Duodenal mucosa (tissue), 2 donors: ENCODE measurements around the gene GATA5.
"Not testable (repeated sequence)": the region's sequence is repeated elsewhere in the genome, so short reads cannot be mapped to it uniquely, and the experiment has no call there.

Experiments used
- H3K27ac ChIP-seq: one replicate; pipeline ENCODE4 v1.7.0; 2013; ENCODE audit warnings: low read depth, low read length
- H3K27me3 ChIP-seq, 2 donors: one replicate each; pipeline ENCODE4 v1.7.0; 2013; ENCODE audit warnings: low read length in 2 of 2, control low read depth in 1 of 2; ENCODE audit not compliant: insufficient read depth in 2 of 2, control insufficient read depth in 1 of 2
- H3K36me3 ChIP-seq, 2 donors: one replicate each; pipeline ENCODE4 v1.7.0; 2013; ENCODE audit warnings: low read length in 2 of 2, control low read depth in 1 of 2; ENCODE audit not compliant: insufficient read depth in 2 of 2, control insufficient read depth in 1 of 2
- H3K4me1 ChIP-seq, 2 donors: one replicate each; pipeline ENCODE4 v1.7.0; 2013; ENCODE audit warnings: low read length in 2 of 2, control low read depth in 1 of 2; ENCODE audit not compliant: insufficient read depth in 2 of 2, control insufficient read depth in 1 of 2
- H3K4me3 ChIP-seq, 2 donors: one replicate each; pipeline ENCODE4 v1.7.0; 2013; ENCODE audit warnings: low read length in 2 of 2, low read depth in 1 of 2
- H3K9ac ChIP-seq, 2 donors: one replicate each; pipeline ENCODE4 v1.7.0; 2013; ENCODE audit warnings: low read length in 2 of 2, low read depth in 1 of 2
- H3K9me3 ChIP-seq, 2 donors: one replicate each; pipeline ENCODE4 v1.7.0; 2013; ENCODE audit warnings: low read length in 2 of 2, control low read depth in 1 of 2; ENCODE audit not compliant: control insufficient read depth in 1 of 2

Gene GATA5

DNA sequence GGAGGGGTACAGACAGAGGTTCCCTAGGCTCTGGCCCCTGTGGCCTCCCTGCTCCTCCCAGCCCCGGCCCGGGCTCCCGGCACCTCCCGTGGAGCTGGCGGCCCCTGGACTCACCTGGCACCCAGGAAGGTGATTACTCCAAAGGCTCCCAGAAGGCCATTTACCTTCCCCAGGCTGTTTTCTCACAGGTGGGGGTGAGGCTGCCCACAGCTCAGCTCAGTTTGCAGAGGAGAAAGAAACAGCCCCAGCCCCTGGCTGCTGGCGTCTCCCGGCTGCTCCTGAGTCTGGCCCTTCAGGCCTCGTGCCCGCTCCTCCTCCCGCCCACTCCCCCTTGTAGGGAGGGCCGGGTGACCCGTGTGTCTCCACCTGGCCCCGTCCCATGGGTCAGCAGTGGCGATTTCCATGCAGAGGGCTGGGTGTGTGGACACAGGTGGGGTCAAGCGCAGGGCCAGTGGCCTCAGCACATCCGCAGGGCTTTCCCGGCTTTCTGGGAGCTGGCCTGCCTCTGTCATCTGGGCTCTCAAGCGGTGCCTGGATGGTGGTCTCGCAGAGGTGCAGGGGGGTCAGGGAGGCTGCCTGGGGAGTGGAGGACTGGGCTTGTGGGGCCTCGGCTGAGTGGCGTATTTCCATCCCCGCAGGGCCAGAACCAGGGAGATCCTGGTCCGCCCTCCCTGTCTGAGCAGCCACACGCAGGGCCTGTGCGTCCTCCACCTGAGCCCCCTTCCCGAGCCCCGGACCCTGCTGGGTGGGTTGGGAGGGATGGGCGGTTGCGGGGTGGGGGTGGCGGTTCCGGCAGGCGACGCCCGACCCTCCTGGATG lies 20.2 kb upstream of the GATA5 start:
- H3K4me1 ChIP-seq, result peaks cover 3 to 9% of the 10 kb centered on the region in 2 donors
- H3K4me3 ChIP-seq, result no peak overlapping the region
- no peaks in the 10 kb centered on the region for H3K36me3 ChIP-seq
- H3K27ac ChIP-seq, result no peak overlapping the region
- no peaks in the 10 kb centered on the region for H3K9me3 ChIP-seq
- H3K9ac ChIP-seq, result no peak overlapping the region
- no peaks in the 10 kb centered on the region for H3K27me3 ChIP-seq

DNA sequence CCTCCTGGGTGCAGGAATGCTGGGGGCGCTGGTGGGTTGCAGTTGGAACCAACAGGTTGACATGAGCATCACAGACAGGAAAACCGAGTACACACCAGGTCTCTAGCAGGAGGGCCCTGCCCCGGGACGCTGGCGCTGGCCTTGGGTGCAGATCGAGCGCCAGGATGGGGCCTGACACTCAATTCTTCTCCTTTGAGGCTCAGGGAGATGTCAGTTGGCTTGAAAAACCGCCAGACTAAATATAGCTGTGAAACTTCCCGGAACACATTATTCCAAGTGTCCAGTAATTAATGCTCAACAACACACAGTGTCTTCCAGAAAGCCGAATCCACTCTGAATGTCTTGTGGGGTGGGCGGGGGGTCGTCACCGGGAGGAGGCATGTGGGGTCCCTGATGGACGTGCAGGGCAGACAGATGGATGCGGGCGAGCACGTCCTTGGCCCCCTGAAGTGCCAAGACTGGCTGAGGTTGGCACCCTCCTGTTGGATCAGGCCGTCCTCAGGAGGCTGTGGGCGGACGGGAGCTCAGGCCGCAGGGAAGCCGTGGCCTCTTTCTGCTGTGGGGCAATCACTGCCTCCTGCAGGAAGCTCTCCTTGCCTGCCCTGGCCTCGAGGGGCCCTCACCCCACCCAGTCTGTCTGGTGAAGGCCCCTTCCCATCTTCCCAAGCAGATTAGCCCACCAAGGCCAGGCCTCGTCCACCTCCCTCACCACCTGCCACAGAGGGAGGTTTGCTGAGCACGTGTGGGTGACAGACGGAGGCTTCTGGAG lies 19.4 kb upstream of the GATA5 start:
- no peak overlapping the region for H3K27ac ChIP-seq
- no peak overlapping the region for H3K9ac ChIP-seq
- no peaks in the 10 kb centered on the region for H3K27me3 ChIP-seq
- H3K4me1 ChIP-seq, result peaks cover 8 to 10% of the 10 kb centered on the region in 2 donors
- no peaks in the 10 kb centered on the region for H3K36me3 ChIP-seq
- H3K4me3 ChIP-seq, result no peak overlapping the region
- H3K9me3 ChIP-seq, result no peaks in the 10 kb centered on the region

GRCh38 chr20:62494537-62494936 lies 18.7 kb upstream of the GATA5 start:
- Histone ChIP-seq H3K4me1 (peaks cover 14 to 16% of the 10 kb centered on the region in 2 donors), H3K36me3 (no peaks in the 10 kb centered on the region), H3K9ac (no peak overlapping the region), H3K27me3 (no peaks in the 10 kb centered on the region), H3K4me3 (no peak overlapping the region), H3K27ac (no peak overlapping the region), H3K9me3 (no peaks in the 10 kb centered on the region)

DNA sequence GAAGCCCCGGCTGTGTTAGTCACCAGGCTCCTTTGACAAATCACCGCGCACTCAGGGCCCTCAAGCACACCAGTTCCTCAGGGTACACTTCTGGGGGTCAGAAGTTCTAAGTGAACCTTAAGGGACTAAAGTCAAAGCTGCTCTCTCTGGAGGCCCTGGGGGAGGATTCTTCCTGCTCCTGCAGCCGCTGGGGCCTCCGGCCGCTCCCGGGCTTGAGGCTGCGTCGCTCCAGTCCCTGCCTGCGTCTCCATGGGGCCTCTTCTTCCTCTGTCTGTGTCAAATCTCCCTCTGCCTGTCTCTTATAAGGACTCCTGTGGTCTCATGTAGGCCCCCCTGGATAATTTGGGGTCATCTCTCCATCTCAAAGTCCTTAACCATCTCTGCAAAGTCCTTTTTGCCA lies 18.1 kb upstream of the GATA5 start:
- Histone ChIP-seq H3K27me3 (no peaks in the 10 kb centered on the region), H3K4me1 (peaks cover 21 to 23% of the 10 kb centered on the region in 2 donors), H3K9me3 (no peaks in the 10 kb centered on the region), H3K4me3 (no peak overlapping the region), H3K27ac (no peak overlapping the region), H3K9ac (no peak overlapping the region), H3K36me3 (no peaks in the 10 kb centered on the region)

DNA sequence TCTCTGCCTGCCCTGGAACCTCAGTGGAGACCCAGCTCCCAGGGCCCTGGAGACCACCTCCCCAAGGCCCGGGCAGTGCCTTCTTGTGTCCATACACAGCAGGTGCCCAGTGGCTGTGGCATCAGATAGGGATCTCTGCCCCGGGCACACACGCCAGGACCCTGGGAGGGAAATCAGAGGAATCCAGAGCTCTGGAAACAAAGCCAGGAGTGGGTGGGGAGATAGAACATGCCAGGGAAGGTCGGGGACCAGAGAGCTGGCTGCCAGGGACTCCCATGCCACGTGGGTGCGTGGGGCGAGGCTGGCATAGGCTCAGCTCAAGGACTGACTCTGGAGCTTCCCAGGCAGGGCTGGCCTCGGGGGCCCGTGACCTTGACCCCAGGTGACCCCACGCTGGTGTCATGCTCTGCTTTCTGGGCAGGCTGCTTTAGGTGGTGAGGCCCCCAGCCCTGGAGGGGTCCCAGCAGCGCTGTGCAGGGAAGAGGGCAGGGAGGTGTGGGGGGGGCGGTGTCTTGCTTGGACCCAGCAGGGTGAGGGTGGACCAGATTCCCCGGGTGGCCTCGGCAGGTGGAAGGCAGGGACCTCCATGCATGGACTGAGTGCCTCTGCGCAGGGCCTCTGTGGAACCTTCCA lies 17.6 kb upstream of the GATA5 start:
- no peaks in the 10 kb centered on the region for H3K36me3 ChIP-seq
- H3K27ac ChIP-seq, result no peak overlapping the region

GRCh38 chr20:62492711-62493110 lies 16.9 kb upstream of the GATA5 start:
- Histone ChIP-seq H3K27ac (no peak overlapping the region), H3K4me3 (no peak overlapping the region), H3K36me3 (no peaks in the 10 kb centered on the region), H3K4me1 (peaks cover 22 to 23% of the 10 kb centered on the region in 2 donors), H3K27me3 (peaks cover 0 to 5% of the 10 kb centered on the region in 2 donors), H3K9ac (no peak overlapping the region), H3K9me3 (no peaks in the 10 kb centered on the region)

More for the DNA sequence above, 17.6 kb upstream of the GATA5 start:
- no peaks in the 10 kb centered on the region for H3K9me3 ChIP-seq
- no peak overlapping the region for H3K4me3 ChIP-seq
- peaks cover 22 to 23% of the 10 kb centered on the region in 2 donors for H3K4me1 ChIP-seq
- H3K27me3 ChIP-seq, result peaks cover 0 to under 1% of the 10 kb centered on the region in 2 donors
- no peak overlapping the region for H3K9ac ChIP-seq

- H3K27me3 ChIP-seq, H3K9me3 ChIP-seq, H3K4me3 ChIP-seq, H3K27ac ChIP-seq, H3K36me3 ChIP-seq, H3K9ac ChIP-seq: not testable (repeated sequence)
- peaks cover 17 to 29% of the 10 kb centered on the region in 2 donors for H3K4me1 ChIP-seq
Observed at GRCh38 chr20:62490783-62491182, 15.0 kb upstream of the GATA5 start.

DNA sequence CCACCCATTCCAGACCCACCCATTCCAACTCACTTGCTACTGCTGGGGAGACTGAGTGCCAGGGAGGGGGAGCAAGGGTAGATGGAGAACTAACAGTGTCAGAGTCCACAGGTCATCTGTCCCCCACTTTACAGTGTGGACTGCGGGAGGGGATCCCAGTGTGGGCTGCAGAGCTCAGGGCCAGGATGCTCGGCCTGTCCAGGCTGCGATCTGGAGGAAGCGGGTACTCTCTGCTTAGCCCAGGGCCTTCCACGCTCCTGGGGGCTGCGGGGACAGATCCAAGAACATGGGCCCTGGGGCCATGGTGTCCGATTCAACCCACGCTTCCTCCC lies 14.1 kb upstream of the GATA5 start:
- H3K4me1 ChIP-seq, result peaks cover 24 to 32% of the 10 kb centered on the region in 2 donors
- no peaks in the 10 kb centered on the region for H3K36me3 ChIP-seq
- H3K9me3 ChIP-seq, result no peaks in the 10 kb centered on the region
- H3K27ac ChIP-seq, result peak overlapping the region; percentile 22
- H3K4me3 ChIP-seq, result peak overlapping the region in 1 of 2 donors; percentile 1
- H3K27me3 ChIP-seq, result peaks cover 4 to 18% of the 10 kb centered on the region in 2 donors
- H3K9ac ChIP-seq, result no peak overlapping the region

- H3K4me1 ChIP-seq, result peaks cover 29 to 37% of the 10 kb centered on the region in 2 donors
- H3K9me3 ChIP-seq, result no peaks in the 10 kb centered on the region
- H3K36me3 ChIP-seq, result no peaks in the 10 kb centered on the region
- H3K27me3 ChIP-seq, result peaks cover 4 to 19% of the 10 kb centered on the region in 2 donors
- peak overlapping the region; percentile 22 for H3K27ac ChIP-seq
- H3K4me3 ChIP-seq, result peak overlapping the region; percentile 1 to 10
- no peak overlapping the region for H3K9ac ChIP-seq
Observed at GRCh38 chr20:62489186-62489931, 13.6 kb upstream of the GATA5 start.
